Myocyte (in vitro differentiated cells): ENCODE data around the gene TPT1. TPM values are rescaled to one million over a fixed set of nuclear protein-coding genes. Genes with fewer than 3 reads are reported as not detected.
"Not testable (repeated sequence)": the region's sequence is repeated elsewhere in the genome, so short reads cannot be mapped to it uniquely, and the experiment has no call there.

Source experiments
- DNase-seq: peaks from one replicate; pipeline ENCODE4 v3.0.0-alpha.2; 2012; ENCODE audit warnings: low read depth
- polyA plus RNA-seq: library from polyadenylated mRNA; unstranded; fragments of >200 nt; gene quantifications from one replicate; pipeline ENCODE4 v1.2.1, GENCODE V29; 2012; ENCODE audit warnings: missing spikeins
- total RNA-seq: library from RNA; depleted of rRNA; stranded (reverse); fragments of >200 nt; gene quantifications from 2 replicates; pipeline ENCODE4 v1.2.3, GENCODE V29; 2014

Gene TPT1
- 2,103 and 2,274 TPM in 2 replicates for total RNA-seq
- 3,554 TPM for polyA plus RNA-seq

DNA sequence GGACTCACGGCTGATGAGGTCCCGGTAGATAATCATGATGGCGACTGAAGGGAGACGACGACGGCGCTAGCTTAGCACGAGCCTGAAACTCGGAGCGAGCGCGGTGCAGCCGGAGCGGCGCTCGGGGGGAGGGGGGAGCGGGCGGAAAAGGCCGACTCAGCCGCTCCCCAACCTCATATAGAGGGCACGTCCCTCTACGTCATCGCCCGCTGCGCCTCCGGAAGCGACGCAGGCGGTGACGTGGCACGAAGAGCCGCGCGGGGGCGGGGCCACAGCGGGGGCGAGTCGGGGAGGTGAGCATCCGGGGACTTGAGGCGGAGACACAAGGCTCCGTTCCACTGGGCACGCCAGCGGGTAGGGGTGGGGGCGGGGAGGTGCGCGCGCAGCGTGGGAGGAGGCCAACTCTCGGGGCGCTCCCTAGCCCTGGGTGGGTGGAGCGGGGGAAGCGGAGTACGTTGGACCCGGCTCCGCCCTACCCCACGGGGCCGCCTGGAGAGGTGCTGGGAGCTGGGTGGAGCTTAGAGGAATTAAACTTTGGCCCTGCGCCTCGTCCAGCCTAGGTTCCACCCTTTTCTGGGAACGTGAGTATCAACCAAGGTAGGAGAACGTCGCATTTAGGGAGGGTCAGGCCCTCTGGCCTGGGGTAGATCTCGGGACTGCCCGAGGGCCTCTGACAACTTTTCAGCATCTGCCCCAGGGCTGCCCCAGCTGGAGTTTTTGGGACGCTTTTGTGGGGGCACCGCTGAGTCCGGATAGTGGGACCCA lies at the start of gene TPT1:
Gene TPT1, minus strand, starts transcription at position 150 of the 765 bp plus-strand sequence. Its CDS starts 114 bp downstream, at position 36.
- DNase-seq, result peak; percentile 99

- DNase-seq, result not testable (repeated sequence)
Observed at GRCh38 chr13:45390348-45390747, 49.4 kb upstream of the TPT1 start.

- no peak for DNase-seq
Observed at GRCh38 chr13:45388664-45389063, 47.7 kb upstream of the TPT1 start.

- DNase-seq, result not testable (repeated sequence)
Observed at GRCh38 chr13:45386892-45387575, 46.1 kb upstream of the TPT1 start.

- no peak for DNase-seq
Observed at GRCh38 chr13:45385907-45386553, 45.0 kb upstream of the TPT1 start.

- DNase-seq, result no peak
Observed at GRCh38 chr13:45385320-45385719, 44.3 kb upstream of the TPT1 start.

GRCh38 chr13:45384474-45385174 lies 43.6 kb upstream of the TPT1 start:
- DNase-seq, result no peak

GRCh38 chr13:45382739-45383138 lies 41.8 kb upstream of the TPT1 start:
- not testable (repeated sequence) for DNase-seq

DNA sequence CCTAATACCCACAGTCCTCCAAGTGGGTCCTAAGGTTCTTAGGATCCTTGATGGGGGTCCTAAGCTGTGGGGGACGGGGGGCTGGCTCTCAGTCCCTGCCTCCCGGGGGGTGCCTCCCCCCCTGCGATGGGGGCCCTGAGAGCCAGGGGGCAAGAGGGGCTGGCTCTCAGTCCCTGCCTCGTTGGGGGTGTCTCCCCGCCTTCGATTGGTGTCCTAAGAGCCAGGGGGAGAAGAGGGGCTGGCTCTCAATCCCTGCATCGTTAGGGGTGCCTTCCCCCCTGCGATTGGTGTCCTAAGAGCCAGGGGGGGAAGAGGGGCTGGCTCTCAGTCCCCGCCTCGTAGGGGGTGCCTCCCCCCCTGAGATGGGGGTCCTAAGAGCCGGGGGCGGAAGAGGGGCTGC lies 40.2 kb upstream of the TPT1 start:
- DNase-seq, result no peak

DNA sequence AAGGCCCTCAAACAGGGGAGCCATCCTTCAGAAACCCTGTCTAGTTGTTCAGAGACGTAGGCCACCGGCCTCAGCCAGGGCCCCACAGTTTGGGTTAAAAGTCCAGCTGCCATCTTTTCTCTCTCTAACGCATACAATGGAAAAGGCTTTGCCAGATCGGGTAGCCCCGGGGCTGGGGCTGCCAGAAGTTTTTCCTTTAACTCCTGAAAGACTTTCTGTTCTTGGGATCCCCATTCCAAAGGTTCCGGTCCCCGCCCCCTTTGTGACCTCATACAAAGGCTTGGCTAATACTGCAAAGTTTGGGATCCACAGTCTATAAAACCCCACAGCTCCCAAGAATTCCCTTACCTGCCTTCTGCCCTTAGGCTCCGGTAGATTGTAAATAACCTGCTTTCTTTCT lies 39.7 kb upstream of the TPT1 start:
- not testable (repeated sequence) for DNase-seq

- DNase-seq, result not testable (repeated sequence)
Observed at GRCh38 chr13:45379516-45379915, 38.5 kb upstream of the TPT1 start.

GRCh38 chr13:45378786-45379185 lies 37.8 kb upstream of the TPT1 start:
- DNase-seq, result not testable (repeated sequence)

- not testable (repeated sequence) for DNase-seq
Observed at GRCh38 chr13:45377314-45377713, 36.3 kb upstream of the TPT1 start.

DNA sequence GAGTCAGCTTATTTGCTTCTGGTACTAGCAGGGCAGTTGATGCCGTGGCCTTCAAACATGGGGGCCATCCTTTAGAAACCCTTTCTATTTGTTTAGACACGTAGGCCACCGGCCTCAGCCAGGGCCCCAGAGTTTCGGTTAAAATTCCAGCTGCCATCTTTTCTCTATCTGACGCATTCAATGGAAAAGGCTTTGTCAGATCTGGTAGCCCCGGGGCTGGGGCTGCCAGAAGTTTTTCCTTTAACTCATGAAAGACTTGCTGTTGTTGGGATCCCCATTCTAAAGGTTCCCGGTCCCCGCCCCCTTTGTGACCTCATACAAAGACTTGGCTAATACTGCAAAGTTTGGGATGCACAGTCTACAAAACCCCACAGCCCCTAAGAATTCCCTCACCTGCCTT lies 35.7 kb upstream of the TPT1 start:
- not testable (repeated sequence) for DNase-seq

DNA sequence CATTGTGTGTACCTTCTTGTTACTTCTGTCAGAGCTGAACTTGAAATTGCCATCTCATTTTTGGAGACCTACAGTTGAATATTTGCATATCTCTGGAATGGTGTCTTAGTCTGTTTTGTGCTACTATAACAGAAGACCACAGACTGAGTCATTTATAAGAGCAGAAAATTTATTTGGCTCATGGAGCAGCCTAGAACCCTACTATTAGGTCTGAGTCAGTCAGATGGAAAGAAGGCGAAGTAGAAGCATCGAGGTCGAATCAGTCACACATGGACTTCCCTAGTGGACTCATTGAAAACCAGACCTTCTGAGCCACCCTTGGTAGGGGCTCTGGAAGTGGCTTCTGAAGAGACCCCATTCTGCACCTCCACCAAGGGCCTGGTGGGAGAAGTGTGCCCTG lies 33.9 kb upstream of the TPT1 start:
- DNase-seq, result no peak

DNA sequence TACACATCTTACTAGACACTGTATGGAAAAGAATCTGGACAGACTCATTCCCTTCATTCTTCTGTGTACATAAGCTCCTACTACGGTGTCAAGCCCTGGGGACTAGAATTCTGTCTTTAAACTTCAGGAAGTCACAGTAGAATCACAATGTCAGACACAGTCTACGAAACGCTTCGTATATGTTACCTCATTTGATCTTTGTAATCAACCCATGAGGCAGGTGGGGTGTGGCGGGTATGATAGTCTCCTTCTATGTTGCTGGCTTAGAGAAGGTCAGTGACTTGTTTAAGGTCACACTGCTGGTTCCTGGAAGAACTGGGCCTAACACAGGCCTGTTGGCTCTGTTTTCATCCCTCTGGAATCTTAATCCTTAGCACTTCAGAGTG lies 32.2 kb upstream of the TPT1 start:
- DNase-seq, result no peak

DNA sequence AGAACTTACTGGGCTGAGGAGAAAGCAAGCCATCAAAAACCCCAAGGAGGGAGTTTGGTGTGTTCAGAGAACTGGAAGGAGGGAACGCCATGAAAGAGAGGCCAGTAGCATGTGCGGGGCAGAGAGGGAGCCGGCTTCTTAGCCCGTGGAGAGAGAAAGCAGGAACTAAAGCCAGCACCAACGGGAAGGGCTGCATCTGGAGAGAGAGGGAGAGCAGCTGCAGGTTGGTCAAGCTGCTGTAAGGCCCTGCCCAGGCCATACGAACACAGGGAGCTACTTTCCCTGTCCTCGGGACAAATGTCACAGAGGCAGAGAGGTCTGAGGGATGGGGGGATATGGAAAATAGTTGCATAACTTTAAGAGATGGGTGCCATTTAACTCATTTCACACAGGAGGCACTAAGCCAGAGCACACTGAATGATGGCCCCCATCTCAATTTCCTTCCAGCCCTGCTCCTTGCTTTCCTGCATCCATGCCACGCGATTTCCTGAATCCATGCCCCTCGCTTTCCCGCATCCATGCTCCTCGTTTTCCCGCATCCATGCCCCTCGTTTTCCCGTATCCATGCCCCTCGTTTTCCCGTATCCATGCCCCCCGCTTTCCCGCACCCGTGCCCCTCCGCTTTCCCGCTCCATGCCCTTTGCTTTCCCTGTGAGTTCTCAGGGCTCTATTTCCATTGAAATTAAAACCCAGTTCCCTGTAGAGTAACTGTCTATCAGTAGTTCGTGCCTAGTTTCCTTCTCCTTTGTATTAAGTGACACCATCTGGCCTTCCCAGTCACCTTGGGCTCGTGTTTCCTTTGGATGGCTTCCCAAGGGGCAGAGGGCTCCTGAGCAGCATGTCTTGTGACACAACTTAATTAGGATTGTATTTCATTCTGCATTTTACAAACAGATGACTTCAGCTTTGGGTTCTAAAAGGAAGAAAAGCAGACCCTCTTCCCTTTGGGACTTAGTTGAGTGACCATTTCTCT lies 31.5 kb upstream of the TPT1 start:
- peak; percentile 65 for DNase-seq

- DNase-seq, result peak; percentile 92
Observed at GRCh38 chr13:45370922-45371406, 30.0 kb upstream of the TPT1 start.

DNA sequence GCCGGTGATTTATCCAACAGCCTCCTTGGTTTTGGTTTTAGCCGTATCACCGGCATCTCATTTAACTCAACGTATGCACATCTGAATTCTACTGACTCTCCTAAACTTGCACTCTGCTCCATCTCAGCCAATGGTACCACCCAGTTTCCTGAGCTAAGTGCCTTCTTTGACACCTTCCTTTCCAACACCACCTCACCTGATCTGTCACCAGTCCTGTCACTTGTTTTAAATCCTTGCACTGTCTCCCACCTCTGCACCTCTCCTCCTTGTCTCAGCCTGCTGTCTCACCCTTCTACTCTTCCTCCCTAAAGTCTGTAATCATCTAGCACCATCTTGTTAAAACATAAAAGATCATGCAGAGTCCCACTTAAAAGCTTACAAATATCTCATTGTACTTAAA lies 28.1 kb upstream of the TPT1 start:
- DNase-seq, result no peak

DNA sequence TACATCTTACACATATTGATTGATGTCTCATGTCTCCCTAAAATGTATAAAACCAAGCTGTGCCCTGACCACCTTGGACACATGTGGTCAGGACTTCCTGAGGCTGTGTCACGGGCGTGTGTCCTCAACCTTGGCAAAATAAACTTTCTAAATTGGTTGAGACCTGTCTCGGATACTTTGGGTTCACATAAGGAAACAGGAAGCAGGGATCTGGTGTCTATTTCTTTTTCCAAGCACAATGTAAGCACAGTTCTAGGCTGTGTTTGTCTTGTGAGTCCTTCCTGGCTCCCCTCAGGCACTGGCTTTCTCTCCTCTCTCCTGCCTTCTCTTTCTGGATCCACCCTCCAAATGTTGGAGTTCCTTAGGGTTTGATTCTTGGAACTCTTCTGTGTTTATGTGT lies 27.6 kb upstream of the TPT1 start:
- DNase-seq, result no peak
